Endothelial cell of umbilical vein (primary cell): Measurements from ENCODE around the gene HAUS7. TPM values are rescaled to one million over a fixed set of nuclear protein-coding genes. Genes with fewer than 3 reads are reported as not detected.

Source experiments
- BruUV-seq: library from RNA; stranded (reverse); fragments of 400-500 nt; replicated peaks from 2 replicates; lab custom pipeline; 2021; lab: Mats Ljungman, UMichigan
- CTCF ChIA-PET: fragments of 300-600, 350-600 bp; sonication (Branson Sonifier 250); formaldehyde crosslinking; loops from one replicate; lab custom pipeline; 2021; ENCODE audit warnings: antibody characterized with exemption, inconsistent platforms; lab: Charles Lee
- POLR2A ChIA-PET: fragments of 300-600, 350-600 bp; sonication (Branson Sonifier 250); formaldehyde crosslinking; loops from one replicate; lab custom pipeline; 2021; ENCODE audit warnings: antibody characterized with exemption, inconsistent platforms; lab: Charles Lee
- DNase-seq: peaks from one replicate; pipeline ENCODE4 v3.0.0-alpha.2; 2011; ENCODE audit warnings: low read depth, low spot score
- FAIRE-seq: peaks from 2 replicates; lab custom pipeline; 2011; peaks lifted over from hg19 to GRCh38; lab: Jason Lieb, UNC
- H2AFZ ChIP-seq: 2 replicates; pipeline ENCODE4 v1.6.0; 2012; ENCODE audit warnings: low read depth, low read length, control low read depth, inconsistent platforms
- H3K27ac ChIP-seq: 2 replicates; pipeline ENCODE4 v1.5.1; 2011; ENCODE audit warnings: low read depth, mild to moderate bottlenecking, control low read depth, low read length, moderate library complexity; ENCODE audit not compliant: insufficient read depth
- H3K27me3 ChIP-seq, 2 experiments: 2 replicates each; pipeline versions ENCODE4 v1.6.0 to v1.6.1; 2011; ENCODE audit warnings: low read length in 2 of 2, mixed read lengths in 1 of 2; ENCODE audit not compliant: control insufficient read depth in 2 of 2, insufficient read depth in 2 of 2
- H3K36me3 ChIP-seq, 2 experiments: 2 replicates in 1 of 2; 3 replicates in 1 of 2; pipeline ENCODE4 v1.5.1; 2011; ENCODE audit warnings: low read length in 2 of 2, mild to moderate bottlenecking in 1 of 2, moderate library complexity in 1 of 2; ENCODE audit not compliant: control insufficient read depth in 2 of 2, insufficient read depth in 2 of 2; ENCODE audit errors: extremely low read depth in 1 of 2
- H3K4me1 ChIP-seq: 3 replicates; pipeline ENCODE4 v1.5.1; 2011; ENCODE audit warnings: mild to moderate bottlenecking, low read length; ENCODE audit not compliant: control insufficient read depth, insufficient read depth; ENCODE audit errors: extremely low read depth
- H3K4me2 ChIP-seq: 2 replicates; pipeline ENCODE4 v1.6.1; 2011; ENCODE audit warnings: low read length, control low read depth, mixed read lengths; ENCODE audit not compliant: insufficient read depth
- H3K4me3 ChIP-seq, 3 experiments: fragments of 200-600 bp in 1 of 3; sonication (generic), shearing (Covaris generic) in 1 of 3; replicated peaks in 1 of 3; 2 replicates each; pipeline ENCODE4 v1.5.1; 2011 to 2016; ENCODE audit warnings: control low read depth in 3 of 3, low read length in 3 of 3, mild to moderate bottlenecking in 2 of 3, inconsistent platforms in 1 of 3, low read depth in 1 of 3, moderate library complexity in 1 of 3; ENCODE audit not compliant: insufficient read depth in 1 of 3
- H3K79me2 ChIP-seq: 2 replicates; pipeline ENCODE4 v1.6.0; 2012; ENCODE audit warnings: low read length, inconsistent platforms; ENCODE audit not compliant: control insufficient read depth, insufficient read depth
- H3K9ac ChIP-seq: replicated peaks from 2 replicates; pipeline ENCODE3; 2011; ENCODE audit warnings: low read length, control low read depth; ENCODE audit not compliant: insufficient read depth; ENCODE audit errors: extremely low read depth
- H3K9me1 ChIP-seq: replicated peaks from 3 replicates; pipeline ENCODE4 v1.6.0; 2011; ENCODE audit warnings: mild to moderate bottlenecking, low read length; ENCODE audit not compliant: control insufficient read depth, insufficient read depth; ENCODE audit errors: extremely low read depth
- H3K9me3 ChIP-seq: replicated peaks from 2 replicates; pipeline ENCODE4 v1.5.1; 2012; ENCODE audit warnings: low read length, inconsistent platforms; ENCODE audit not compliant: control insufficient read depth, insufficient read depth
- H4K20me1 ChIP-seq: replicated peaks from 2 replicates; pipeline ENCODE3; 2011; ENCODE audit warnings: mild to moderate bottlenecking, low read length; ENCODE audit not compliant: control insufficient read depth, insufficient read depth; ENCODE audit errors: extremely low read depth
- CTCF ChIP-seq, 2 donors: IDR thresholded peaks; 1 replicate in 1 of 2; 2 replicates in 1 of 2; pipeline ENCODE4 v1.5.1; 2011; ENCODE audit warnings: low read length in 2 of 2, mild to moderate bottlenecking in 2 of 2, moderate library complexity in 2 of 2, control low read depth in 1 of 2, inconsistent platforms in 1 of 2, low read depth in 1 of 2; ENCODE audit not compliant: insufficient read depth in 1 of 2; ENCODE audit errors: extremely low read depth in 1 of 2
- EZH2 ChIP-seq: IDR thresholded peaks from 2 replicates; pipeline ENCODE4 v1.6.1; 2012; ENCODE audit warnings: borderline replicate concordance, low read depth, mild to moderate bottlenecking, moderate library complexity, low read length, inconsistent platforms; ENCODE audit not compliant: severe bottlenecking
- FOS ChIP-seq: IDR thresholded peaks from 2 replicates; pipeline ENCODE4 v1.6.1; 2011; ENCODE audit warnings: mild to moderate bottlenecking, low read length, moderate library complexity, borderline replicate concordance; ENCODE audit not compliant: insufficient read depth
- GATA2 ChIP-seq: IDR thresholded peaks from 2 replicates; pipeline ENCODE4 v1.7.0; 2011; ENCODE audit warnings: low read depth, mild to moderate bottlenecking, moderate library complexity, mixed read lengths, low read length; ENCODE audit not compliant: insufficient read length, insufficient read depth
- JUN ChIP-seq: IDR thresholded peaks from 2 replicates; pipeline ENCODE4 v1.6.1; 2011; ENCODE audit warnings: borderline replicate concordance, low read depth; ENCODE audit not compliant: insufficient read length, insufficient read depth
- MAX ChIP-seq: IDR thresholded peaks from 2 replicates; pipeline ENCODE4 v1.6.1; 2011; ENCODE audit not compliant: insufficient read depth, insufficient read length
- MYC ChIP-seq: IDR thresholded peaks from one replicate; pipeline ENCODE4 v1.6.1; 2011; ENCODE audit warnings: mild to moderate bottlenecking, low read depth, low read length
- POLR2A ChIP-seq: IDR thresholded peaks from 2 replicates; pipeline ENCODE4 v1.6.1; 2012; ENCODE audit warnings: low read depth, mild to moderate bottlenecking, control low read depth, low read length
- POLR2AphosphoS5 ChIP-seq: IDR thresholded peaks from 2 replicates; pipeline ENCODE4 v1.6.1; 2012; ENCODE audit warnings: low read depth, mild to moderate bottlenecking, control low read depth, low read length, moderate library complexity; ENCODE audit not compliant: insufficient read depth
- dilution Hi-C: fragments of 300-500 bp; cut with MboI; formaldehyde crosslinking; loops from one replicate; pipeline ENCODE4 v1.15.0; 2019; ENCODE audit warnings: low sequenced_read_pairs; ENCODE audit not compliant: extremely low pct_ligation_motif_present
- intact Hi-C: fragments of 100-400 bp; cut with micrococcal nuclease; formaldehyde crosslinking; loops from one replicate; pipeline ENCODE4 v1.10.0; 2022
- polyA plus RNA-seq, 4 experiments: library from polyadenylated mRNA; depleted of rRNA in 3 of 4; stranded (reverse) in 3 of 4; unstranded in 1 of 4; fragments of >200 nt; gene quantifications; 2 replicates each; pipeline versions ENCODE4 v1.2.1 to v1.2.3, GENCODE V29; 2011 to 2012; ENCODE audit warnings: missing spikeins in 1 of 4
- total RNA-seq: library from RNA; stranded (reverse); gene quantifications from 2 replicates; pipeline ENCODE4 v1.2.3, GENCODE V29; 2021

Gene HAUS7
- total and polyA plus RNA-seq, 2 donors (not counting 3 experiments of a cell fraction or from before 2014, with no cell fraction given): 31.0 to 46.4 TPM

GRCh38 chrX:153446636-153446936 is 23.8 kb downstream of the HAUS7 start:
- dilution Hi-C loops (no loop called here), intact Hi-C loops (no loop called here)
- Histone ChIP-seq H2AFZ (no peak overlapping the region), H3K9me3 (no peaks in the 10 kb centered on the region), H4K20me1 (no peaks in the 10 kb centered on the region), H3K79me2 (no peaks in the 10 kb centered on the region), H3K4me1 (no peaks in the 10 kb centered on the region), H3K27ac (no peak overlapping the region), H3K4me2 (no peak overlapping the region), H3K9me1 (no peaks in the 10 kb centered on the region), H3K4me3 (no peak overlapping the region), H3K9ac (no peak overlapping the region), H3K27me3 (no peaks in the 10 kb centered on the region), H3K36me3 (no peaks in the 10 kb centered on the region)
- POLR2A ChIA-PET: no interaction called here
- DNase-seq (no peak), FAIRE-seq (no peak)
- no peak for TF ChIP-seq FOS
- no peak for TF ChIP-seq EZH2
- TF ChIP-seq MAX: no peak
- TF ChIP-seq POLR2A: no peak
- no peak for TF ChIP-seq POLR2AphosphoS5
- no peak for TF ChIP-seq MYC
- TF ChIP-seq GATA2: no peak
- no peak for TF ChIP-seq JUN
- no peak for TF ChIP-seq CTCF (IDR thresholded peaks at IDR 0.05; ENCODE audit: extremely low read depth in 1 of 2, insufficient read depth in 1 of 2, low read depth in 1 of 2, low read length in 2 of 2)
- CTCF ChIA-PET: interaction anchor here (1.5 kb wide), 1 partner anchor 14 kb away, joined by 4 read pairs; no protein-coding TSS in a partner anchor
- no TSS peak for BruUV-seq
